Measurements from ENCODE around the gene ETS1. TPM values are rescaled to one million over a fixed set of nuclear protein-coding genes. Genes with fewer than 3 reads are reported as not detected.

The ETS1 gene
- polyA plus RNA-seq, 2 of the 4 experiments (the other 2 are of a cell fraction) = 14.5 to 18.8 TPM

DNA sequence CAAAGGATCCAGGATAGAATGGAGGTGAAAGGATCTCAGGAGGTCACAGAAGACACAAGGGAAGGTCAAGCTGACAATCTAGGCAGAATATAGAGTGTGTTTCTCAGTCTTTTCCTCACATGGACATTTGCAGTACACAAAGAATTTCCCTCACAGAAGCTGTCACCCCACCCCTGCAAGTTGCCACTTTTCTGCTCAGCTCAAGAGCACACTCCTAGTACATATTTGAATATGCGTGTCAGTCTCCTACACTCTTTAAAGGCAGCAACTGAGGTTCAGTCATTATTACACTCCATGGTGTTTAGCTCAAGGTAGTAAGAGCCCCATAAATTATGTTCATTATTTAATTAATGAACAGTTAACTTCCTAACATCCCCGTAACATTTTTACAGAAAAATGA is 59.1 kb downstream of the ETS1 start:
- no peak for ATAC-seq
- no peaks in the 10 kb centered on the region for H3K9me3 ChIP-seq
- WGBS (ENCODE audit: missing lambda C conversion rate) = 97% methylated on average over 2 of the region's 2 CpGs
- no peak for DNase-seq (ENCODE audit: low read depth in 1 of 2, low spot score in 1 of 2)
- TF ChIP-seq POLR2A (IDR thresholded peaks at IDR 0.05; ENCODE audit: low read length) (no peak), RARB (CRISPR knock-in tag; IDR thresholded peaks at IDR 0.05) (no peak), EHMT2 (IDR thresholded peaks at IDR 0.05; ENCODE audit: low read depth) (no peak), HOXB13 (CRISPR knock-in tag; IDR thresholded peaks at IDR 0.05; ENCODE audit: low read depth) (no peak)
- TF ChIP-seq, protein P1, sequence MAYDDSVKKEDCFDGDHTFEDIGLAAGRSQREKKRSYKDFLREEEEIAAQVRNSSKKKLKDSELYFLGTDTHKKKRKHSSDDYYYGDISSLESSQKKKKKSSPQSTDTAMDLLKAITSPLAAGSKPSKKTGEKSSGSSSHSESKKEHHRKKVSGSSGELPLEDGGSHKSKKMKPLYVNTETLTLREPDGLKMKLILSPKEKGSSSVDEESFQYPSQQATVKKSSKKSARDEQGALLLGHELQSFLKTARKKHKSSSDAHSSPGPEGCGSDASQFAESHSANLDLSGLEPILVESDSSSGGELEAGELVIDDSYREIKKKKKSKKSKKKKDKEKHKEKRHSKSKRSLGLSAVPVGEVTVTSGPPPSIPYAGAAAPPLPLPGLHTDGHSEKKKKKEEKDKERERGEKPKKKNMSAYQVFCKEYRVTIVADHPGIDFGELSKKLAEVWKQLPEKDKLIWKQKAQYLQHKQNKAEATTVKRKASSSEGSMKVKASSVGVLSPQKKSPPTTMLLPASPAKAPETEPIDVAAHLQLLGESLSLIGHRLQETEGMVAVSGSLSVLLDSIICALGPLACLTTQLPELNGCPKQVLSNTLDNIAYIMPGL (CRISPR knock-in tag; IDR thresholded peaks at IDR 0.05; ENCODE audit: borderline replicate concordance) = no peak
- no peak overlapping the region for H3K4me2 ChIP-seq
- peaks cover 12% of the 10 kb centered on the region for H3K4me1 ChIP-seq
- FAIRE-seq = no peak
- no peak overlapping the region for H3K4me3 ChIP-seq
- CTCF ChIA-PET = no interaction called here
- no peak overlapping the region for H3K27ac ChIP-seq
- POLR2A ChIA-PET = no interaction called here

DNA sequence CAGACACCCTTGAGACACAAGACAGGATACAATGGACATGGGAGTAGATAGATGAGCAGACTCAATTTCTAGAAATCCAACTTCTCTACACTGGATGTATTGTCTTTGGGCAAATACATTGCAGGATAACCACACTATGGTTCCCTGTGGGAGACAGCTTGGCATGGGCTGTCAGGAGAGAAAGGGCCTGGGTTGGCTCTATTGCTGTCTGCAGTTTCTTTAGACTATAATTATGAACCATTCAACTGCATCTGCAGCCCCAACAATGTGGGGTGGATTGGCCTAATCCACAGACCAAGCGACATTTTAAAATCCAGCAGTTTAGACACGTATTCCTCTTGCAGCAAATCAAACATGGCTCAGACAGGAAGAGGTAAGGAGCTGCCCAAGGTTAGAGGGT is 60.3 kb downstream of the ETS1 start:
- no peak for TF ChIP-seq HEYL (CRISPR knock-in tag; IDR thresholded peaks at IDR 0.05)
- no peak for TF ChIP-seq CBX2 (IDR thresholded peaks at IDR 0.05; ENCODE audit: borderline replicate concordance, low read depth)
- no peak for TF ChIP-seq FOXS1 (CRISPR knock-in tag; IDR thresholded peaks at IDR 0.05)
- TF ChIP-seq CHD4 (IDR thresholded peaks at IDR 0.05; ENCODE audit: borderline replicate concordance) = no peak
- TF ChIP-seq, protein P1 (CRISPR knock-in tag; IDR thresholded peaks at IDR 0.05; ENCODE audit: borderline replicate concordance) = no peak
- TF ChIP-seq JUN (IDR thresholded peaks at IDR 0.05) = no peak
- no peak for TF ChIP-seq CBX8 (IDR thresholded peaks at IDR 0.05)
- TF ChIP-seq, protein P2, sequence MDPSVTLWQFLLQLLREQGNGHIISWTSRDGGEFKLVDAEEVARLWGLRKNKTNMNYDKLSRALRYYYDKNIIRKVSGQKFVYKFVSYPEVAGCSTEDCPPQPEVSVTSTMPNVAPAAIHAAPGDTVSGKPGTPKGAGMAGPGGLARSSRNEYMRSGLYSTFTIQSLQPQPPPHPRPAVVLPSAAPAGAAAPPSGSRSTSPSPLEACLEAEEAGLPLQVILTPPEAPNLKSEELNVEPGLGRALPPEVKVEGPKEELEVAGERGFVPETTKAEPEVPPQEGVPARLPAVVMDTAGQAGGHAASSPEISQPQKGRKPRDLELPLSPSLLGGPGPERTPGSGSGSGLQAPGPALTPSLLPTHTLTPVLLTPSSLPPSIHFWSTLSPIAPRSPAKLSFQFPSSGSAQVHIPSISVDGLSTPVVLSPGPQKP (IDR thresholded peaks at IDR 0.05; ENCODE audit: low read depth, low read length) = no peak
- no peak for TF ChIP-seq FOSL2 (IDR thresholded peaks at IDR 0.05)
- no peak for TF ChIP-seq FOSL2 (CRISPR knock-in tag; IDR thresholded peaks at IDR 0.05)
- no peak for TF ChIP-seq CHD2 (IDR thresholded peaks at IDR 0.05; ENCODE audit: low read length, partially characterized antibody)
- TF ChIP-seq, protein P3, sequence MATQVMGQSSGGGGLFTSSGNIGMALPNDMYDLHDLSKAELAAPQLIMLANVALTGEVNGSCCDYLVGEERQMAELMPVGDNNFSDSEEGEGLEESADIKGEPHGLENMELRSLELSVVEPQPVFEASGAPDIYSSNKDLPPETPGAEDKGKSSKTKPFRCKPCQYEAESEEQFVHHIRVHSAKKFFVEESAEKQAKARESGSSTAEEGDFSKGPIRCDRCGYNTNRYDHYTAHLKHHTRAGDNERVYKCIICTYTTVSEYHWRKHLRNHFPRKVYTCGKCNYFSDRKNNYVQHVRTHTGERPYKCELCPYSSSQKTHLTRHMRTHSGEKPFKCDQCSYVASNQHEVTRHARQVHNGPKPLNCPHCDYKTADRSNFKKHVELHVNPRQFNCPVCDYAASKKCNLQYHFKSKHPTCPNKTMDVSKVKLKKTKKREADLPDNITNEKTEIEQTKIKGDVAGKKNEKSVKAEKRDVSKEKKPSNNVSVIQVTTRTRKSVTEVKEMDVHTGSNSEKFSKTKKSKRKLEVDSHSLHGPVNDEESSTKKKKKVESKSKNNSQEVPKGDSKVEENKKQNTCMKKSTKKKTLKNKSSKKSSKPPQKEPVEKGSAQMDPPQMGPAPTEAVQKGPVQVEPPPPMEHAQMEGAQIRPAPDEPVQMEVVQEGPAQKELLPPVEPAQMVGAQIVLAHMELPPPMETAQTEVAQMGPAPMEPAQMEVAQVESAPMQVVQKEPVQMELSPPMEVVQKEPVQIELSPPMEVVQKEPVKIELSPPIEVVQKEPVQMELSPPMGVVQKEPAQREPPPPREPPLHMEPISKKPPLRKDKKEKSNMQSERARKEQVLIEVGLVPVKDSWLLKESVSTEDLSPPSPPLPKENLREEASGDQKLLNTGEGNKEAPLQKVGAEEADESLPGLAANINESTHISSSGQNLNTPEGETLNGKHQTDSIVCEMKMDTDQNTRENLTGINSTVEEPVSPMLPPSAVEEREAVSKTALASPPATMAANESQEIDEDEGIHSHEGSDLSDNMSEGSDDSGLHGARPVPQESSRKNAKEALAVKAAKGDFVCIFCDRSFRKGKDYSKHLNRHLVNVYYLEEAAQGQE (IDR thresholded peaks at IDR 0.05) = no peak
- TF ChIP-seq, protein P4, sequence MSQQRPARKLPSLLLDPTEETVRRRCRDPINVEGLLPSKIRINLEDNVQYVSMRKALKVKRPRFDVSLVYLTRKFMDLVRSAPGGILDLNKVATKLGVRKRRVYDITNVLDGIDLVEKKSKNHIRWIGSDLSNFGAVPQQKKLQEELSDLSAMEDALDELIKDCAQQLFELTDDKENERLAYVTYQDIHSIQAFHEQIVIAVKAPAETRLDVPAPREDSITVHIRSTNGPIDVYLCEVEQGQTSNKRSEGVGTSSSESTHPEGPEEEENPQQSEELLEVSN (IDR thresholded peaks at IDR 0.05; ENCODE audit: borderline replicate concordance, low read depth) = no peak
- Histone ChIP-seq H3K4me1 (peaks cover 17% of the 10 kb centered on the region), H3K4me2 (no peak overlapping the region), H3K4me3 (no peak overlapping the region), H3K9me3 (no peaks in the 10 kb centered on the region), H3K27ac (no peak overlapping the region)
- 83% methylated on average over 2 of the region's 2 CpGs for WGBS (ENCODE audit: missing lambda C conversion rate)
- FAIRE-seq (no peak), ATAC-seq (no peak), DNase-seq (ENCODE audit: low read depth in 1 of 2, low spot score in 1 of 2) (no peak)
- ChIA-PET POLR2A (no interaction called here), CTCF (interaction anchor here (1.2 kb wide), 1 partner anchor 18 kb away, joined by 3 read pairs; no protein-coding TSS in a partner anchor)

All from A549 (cell line).